ENCODE results near the gene PKP4.

The PKP4 gene

DNA sequence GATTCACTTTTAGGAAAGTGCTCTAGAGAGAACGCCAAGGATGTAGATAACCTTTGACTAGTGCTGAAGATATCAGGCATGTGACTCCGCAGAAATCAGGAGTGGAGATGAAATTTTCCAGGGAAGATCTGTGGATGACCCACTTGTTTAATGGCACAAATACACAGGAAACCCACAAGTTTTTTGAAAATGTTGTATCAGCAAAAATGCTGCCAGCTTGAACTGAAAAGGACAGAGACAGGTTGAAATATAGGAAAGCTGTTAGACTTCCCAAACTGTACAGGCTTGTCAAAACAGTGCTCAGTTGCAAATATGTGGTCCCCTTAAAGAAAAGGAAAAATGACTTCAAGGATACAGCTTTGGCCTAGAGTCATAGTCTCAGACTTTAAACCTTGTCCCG lies 96.5 kb downstream of the PKP4 start:
- no peaks in the 10 kb centered on the region for H3K9me3 ChIP-seq (ENCODE audit: insufficient read depth, low read length)
- H3K4me3 ChIP-seq (ENCODE audit: insufficient read depth, low read length, poor library complexity, severe bottlenecking): no peak overlapping the region
- no peak overlapping the region for H3K27ac ChIP-seq (ENCODE audit: low read depth, low read length)
- no peak overlapping the region for H2AFZ ChIP-seq (ENCODE audit: low read depth, low read length, severe bottlenecking)
- H3K79me2 ChIP-seq (ENCODE audit: insufficient read depth, low read length): no peaks in the 10 kb centered on the region
- no peaks in the 10 kb centered on the region for H3K36me3 ChIP-seq (ENCODE audit: low read length)
- no peak overlapping the region for H3K9ac ChIP-seq (ENCODE audit: low read length)
- no peaks in the 10 kb centered on the region for H4K20me1 ChIP-seq (ENCODE audit: low read depth, low read length)
- H3K27me3 ChIP-seq (ENCODE audit: low read length): no peaks in the 10 kb centered on the region
- no peaks in the 10 kb centered on the region for H3K9me2 ChIP-seq (replicated peaks; ENCODE audit: insufficient read depth, low read length)
- TF ChIP-seq, protein P1, sequence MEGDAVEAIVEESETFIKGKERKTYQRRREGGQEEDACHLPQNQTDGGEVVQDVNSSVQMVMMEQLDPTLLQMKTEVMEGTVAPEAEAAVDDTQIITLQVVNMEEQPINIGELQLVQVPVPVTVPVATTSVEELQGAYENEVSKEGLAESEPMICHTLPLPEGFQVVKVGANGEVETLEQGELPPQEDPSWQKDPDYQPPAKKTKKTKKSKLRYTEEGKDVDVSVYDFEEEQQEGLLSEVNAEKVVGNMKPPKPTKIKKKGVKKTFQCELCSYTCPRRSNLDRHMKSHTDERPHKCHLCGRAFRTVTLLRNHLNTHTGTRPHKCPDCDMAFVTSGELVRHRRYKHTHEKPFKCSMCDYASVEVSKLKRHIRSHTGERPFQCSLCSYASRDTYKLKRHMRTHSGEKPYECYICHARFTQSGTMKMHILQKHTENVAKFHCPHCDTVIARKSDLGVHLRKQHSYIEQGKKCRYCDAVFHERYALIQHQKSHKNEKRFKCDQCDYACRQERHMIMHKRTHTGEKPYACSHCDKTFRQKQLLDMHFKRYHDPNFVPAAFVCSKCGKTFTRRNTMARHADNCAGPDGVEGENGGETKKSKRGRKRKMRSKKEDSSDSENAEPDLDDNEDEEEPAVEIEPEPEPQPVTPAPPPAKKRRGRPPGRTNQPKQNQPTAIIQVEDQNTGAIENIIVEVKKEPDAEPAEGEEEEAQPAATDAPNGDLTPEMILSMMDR (IDR thresholded peaks at IDR 0.05; ENCODE audit: insufficient read depth, low read length, poor library complexity, severe bottlenecking): no peak
- no peak for TF ChIP-seq EZH2phosphoT487 (conservative IDR thresholded peaks at IDR 0.05; ENCODE audit: low read length)
- no peaks in the 10 kb centered on the region for H3F3A ChIP-seq (ENCODE audit: insufficient read depth)
- H3K4me2 ChIP-seq (ENCODE audit: low read depth, low read length, poor library complexity, severe bottlenecking): no peak overlapping the region

DNA sequence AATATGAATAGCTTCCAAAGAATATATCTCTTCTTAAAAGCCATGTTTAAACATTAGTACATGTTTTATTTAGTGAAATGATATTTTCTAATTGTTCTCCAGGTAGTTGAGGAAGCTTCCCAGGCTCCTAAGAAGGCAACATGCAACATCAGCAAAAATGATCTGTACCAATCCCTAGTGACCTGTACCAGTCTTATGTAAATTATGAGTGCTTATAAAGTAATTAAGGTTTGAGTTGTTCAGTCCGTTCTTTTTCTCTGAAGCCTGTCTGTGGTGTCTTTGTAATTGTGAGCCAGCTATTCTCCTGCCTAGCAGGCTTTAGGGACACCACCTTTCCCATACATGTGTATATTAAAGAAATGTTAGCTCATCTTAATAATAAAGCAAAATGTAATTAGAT lies 98.2 kb downstream of the PKP4 start:
- Histone ChIP-seq H3K4me3 (ENCODE audit: insufficient read depth, low read length, poor library complexity, severe bottlenecking) (no peak overlapping the region), H3F3A (ENCODE audit: insufficient read depth) (no peaks in the 10 kb centered on the region), H4K20me1 (ENCODE audit: low read depth, low read length) (no peaks in the 10 kb centered on the region), H2AFZ (ENCODE audit: low read depth, low read length, severe bottlenecking) (no peak overlapping the region), H3K79me2 (ENCODE audit: insufficient read depth, low read length) (no peaks in the 10 kb centered on the region), H3K9me3 (ENCODE audit: insufficient read depth, low read length) (no peaks in the 10 kb centered on the region), H3K36me3 (ENCODE audit: low read length) (no peaks in the 10 kb centered on the region), H3K4me2 (ENCODE audit: low read depth, low read length, poor library complexity, severe bottlenecking) (no peak overlapping the region), H3K27me3 (ENCODE audit: low read length) (no peaks in the 10 kb centered on the region), H3K9ac (ENCODE audit: low read length) (no peak overlapping the region), H3K27ac (ENCODE audit: low read depth, low read length) (no peak overlapping the region), H3K9me2 (replicated peaks; ENCODE audit: insufficient read depth, low read length) (no peaks in the 10 kb centered on the region)
- no peak for TF ChIP-seq EZH2phosphoT487 (conservative IDR thresholded peaks at IDR 0.05; ENCODE audit: low read length)
- TF ChIP-seq, protein P1 (IDR thresholded peaks at IDR 0.05; ENCODE audit: insufficient read depth, low read length, poor library complexity, severe bottlenecking): no peak

DNA sequence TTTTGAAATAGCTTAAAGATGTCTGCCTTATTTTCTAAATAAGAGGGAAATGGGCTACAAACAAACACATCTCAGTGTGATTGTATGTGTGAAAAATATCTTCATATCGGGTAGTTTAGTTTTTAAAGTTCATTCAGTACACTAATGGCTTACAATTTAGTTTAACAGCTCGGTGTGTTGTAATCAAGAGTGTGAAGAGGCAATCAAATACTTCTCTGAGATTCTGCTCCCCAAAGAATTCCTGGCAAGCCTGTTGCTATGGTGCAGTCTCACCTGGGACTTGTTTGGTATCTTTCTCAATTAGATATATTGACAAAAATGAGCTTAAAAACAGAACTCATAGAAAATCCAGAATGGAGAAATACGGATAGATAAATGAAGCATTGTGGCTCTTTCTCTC lies 99.4 kb downstream of the PKP4 start:
- no peak overlapping the region for H3K4me2 ChIP-seq (ENCODE audit: low read depth, low read length, poor library complexity, severe bottlenecking)
- H3K9ac ChIP-seq (ENCODE audit: low read length): no peak overlapping the region

More for the DNA sequence above, 99.4 kb downstream of the PKP4 start:
- Histone ChIP-seq H4K20me1 (ENCODE audit: low read depth, low read length) (no peaks in the 10 kb centered on the region), H3K4me3 (ENCODE audit: insufficient read depth, low read length, poor library complexity, severe bottlenecking) (no peak overlapping the region), H3K27ac (ENCODE audit: low read depth, low read length) (no peak overlapping the region), H2AFZ (ENCODE audit: low read depth, low read length, severe bottlenecking) (no peak overlapping the region), H3K27me3 (ENCODE audit: low read length) (no peaks in the 10 kb centered on the region), H3K9me2 (replicated peaks; ENCODE audit: insufficient read depth, low read length) (no peaks in the 10 kb centered on the region), H3F3A (ENCODE audit: insufficient read depth) (no peaks in the 10 kb centered on the region), H3K9me3 (ENCODE audit: insufficient read depth, low read length) (no peaks in the 10 kb centered on the region), H3K79me2 (ENCODE audit: insufficient read depth, low read length) (no peaks in the 10 kb centered on the region), H3K36me3 (ENCODE audit: low read length) (no peaks in the 10 kb centered on the region)
- TF ChIP-seq, protein P1 (IDR thresholded peaks at IDR 0.05; ENCODE audit: insufficient read depth, low read length, poor library complexity, severe bottlenecking): no peak
- no peak for TF ChIP-seq EZH2phosphoT487 (conservative IDR thresholded peaks at IDR 0.05; ENCODE audit: low read length)
